DMS53 treated with DMSO at 0.1 percent for 48 hours (cell line): Measurements from ENCODE around the gene SYCN.

Experiments used
- DNase-seq: peaks from one replicate; lab custom pipeline; 2025; ENCODE audit not compliant: unreplicated experiment; lab: John Stamatoyannopoulos, UW

Gene SYCN

GRCh38 chr19:39172700-39173501, 31.2 kb downstream of the SYCN start:
- no peak for DNase-seq

DNA sequence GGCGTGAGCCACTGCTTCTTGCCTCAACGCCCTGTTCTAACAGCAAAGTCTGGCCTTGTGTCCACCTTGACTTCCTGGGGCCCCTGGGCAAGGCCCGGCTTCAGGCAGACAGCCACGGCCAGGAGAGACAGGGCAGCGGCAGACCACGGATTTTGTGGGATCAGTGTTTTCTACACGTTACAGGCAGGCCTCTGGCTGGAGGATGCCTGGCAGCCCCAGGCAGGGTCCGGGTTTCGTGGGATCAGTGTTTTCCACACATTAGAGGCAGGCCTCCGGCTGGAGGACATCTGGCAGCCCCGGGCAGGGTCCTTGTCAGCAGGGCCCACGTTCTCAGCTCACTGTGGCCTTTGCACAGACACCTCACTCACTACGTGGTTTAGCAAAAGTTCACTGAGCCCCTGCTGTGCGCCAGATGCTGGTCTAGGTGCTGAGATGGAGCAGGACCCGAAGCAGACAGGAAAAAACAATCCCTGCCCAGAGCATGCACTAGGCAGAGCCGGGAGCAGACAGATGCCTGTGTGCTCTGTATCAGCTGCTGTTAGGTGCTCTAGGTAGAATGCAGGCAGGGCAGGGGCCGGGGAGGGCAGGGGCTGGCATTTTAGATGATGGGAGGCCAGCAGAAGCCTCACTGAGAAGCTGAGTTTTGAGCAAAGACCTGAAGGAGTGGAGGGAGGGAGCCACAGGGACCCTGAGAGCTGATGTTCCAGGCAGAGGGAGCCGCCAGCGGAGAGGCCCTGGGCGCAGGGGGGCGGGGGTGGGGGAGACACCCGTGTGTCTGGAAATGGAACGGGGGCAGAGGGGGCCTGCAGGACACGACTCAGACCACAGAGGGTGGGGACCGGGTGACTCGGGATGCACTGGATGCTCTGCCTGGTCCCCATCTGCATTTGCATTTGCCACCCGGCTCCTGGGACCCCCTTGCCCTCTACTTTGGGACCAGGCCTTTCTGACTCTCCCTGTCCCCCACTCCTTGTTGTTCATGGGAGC, 32.3 kb downstream of the SYCN start:
- no peak for DNase-seq

- no peak for DNase-seq
Observed at GRCh38 chr19:39170386-39171231, 33.5 kb downstream of the SYCN start.

- no peak for DNase-seq
Observed at GRCh38 chr19:39169143-39169810, 34.8 kb downstream of the SYCN start.

GRCh38 chr19:39168258-39169142, 35.6 kb downstream of the SYCN start:
- no peak for DNase-seq

DNA sequence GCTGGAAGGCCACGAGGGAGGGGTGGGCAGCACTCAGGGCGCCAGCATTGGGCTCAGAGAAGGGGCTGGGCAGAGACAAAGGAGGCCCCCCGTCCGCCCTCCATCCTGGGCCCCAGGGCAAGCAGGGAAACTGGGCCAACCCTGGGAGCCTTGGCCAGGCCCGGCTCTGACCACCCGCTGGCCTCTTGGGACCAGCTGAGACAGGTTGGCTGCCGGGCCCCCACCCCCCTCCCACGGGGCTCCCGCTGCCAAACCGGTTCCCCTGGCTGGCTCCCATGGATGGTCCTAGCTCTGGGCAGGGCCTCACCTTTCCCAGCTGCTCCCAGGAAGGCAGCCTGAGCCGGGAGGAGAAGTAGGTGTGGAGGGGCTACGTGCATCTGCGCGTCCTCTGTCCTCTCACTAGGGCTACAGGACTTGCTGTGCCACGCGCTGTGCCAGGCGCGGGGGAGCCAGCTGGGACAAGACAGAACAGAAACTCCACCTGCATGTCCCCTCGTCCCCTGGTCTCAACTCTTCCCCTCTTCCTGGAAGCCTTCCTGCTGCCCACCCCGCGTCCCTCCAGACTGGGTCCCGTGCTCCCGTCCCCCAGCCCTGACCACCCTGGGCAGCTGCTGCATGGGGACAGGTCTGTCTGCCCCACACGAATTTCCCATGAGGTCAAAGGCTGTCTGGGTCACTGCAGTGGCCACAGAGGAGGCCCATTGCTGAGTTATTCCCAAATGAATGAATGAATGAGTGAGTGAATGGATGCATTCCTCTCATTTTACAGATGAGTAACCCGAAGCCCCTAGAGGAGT, 36.4 kb downstream of the SYCN start:
- peak; percentile 72 for DNase-seq

- DNase-seq, result peak; percentile 87
Observed at GRCh38 chr19:39166571-39167391, 37.3 kb downstream of the SYCN start.

- no peak for DNase-seq
Observed at GRCh38 chr19:39165857-39166256, 38.2 kb downstream of the SYCN start.

GRCh38 chr19:39164289-39164688, 39.8 kb downstream of the SYCN start:
- DNase-seq, result no peak

- DNase-seq, result no peak
Observed at GRCh38 chr19:39163621-39164020, 40.4 kb downstream of the SYCN start.

- no peak for DNase-seq
Observed at GRCh38 chr19:39162441-39163043, 41.5 kb downstream of the SYCN start.

- no peak for DNase-seq
Observed at GRCh38 chr19:39160889-39161672, 43.0 kb downstream of the SYCN start.

DNA sequence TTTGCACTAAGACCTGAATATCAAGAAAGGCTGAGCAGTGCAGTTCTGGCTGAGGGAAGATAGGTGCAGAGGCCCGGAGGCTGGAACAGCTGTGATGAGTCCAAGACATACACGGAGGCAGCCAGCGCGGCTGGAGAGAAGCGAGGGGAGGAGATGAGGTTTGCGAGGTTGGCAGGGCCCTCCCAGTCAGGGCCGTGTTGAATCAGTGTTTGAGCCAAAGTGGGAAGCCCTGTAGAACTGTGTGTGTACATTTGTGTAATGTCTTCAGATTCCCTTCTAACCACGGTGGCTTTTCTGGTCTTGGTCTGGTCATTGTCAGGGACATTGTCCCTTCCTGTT, 43.6 kb downstream of the SYCN start:
- DNase-seq, result no peak

- DNase-seq, result no peak
Observed at GRCh38 chr19:39158646-39159260, 45.3 kb downstream of the SYCN start.

- no peak for DNase-seq
Observed at GRCh38 chr19:39157997-39158389, 46.1 kb downstream of the SYCN start.

DNA sequence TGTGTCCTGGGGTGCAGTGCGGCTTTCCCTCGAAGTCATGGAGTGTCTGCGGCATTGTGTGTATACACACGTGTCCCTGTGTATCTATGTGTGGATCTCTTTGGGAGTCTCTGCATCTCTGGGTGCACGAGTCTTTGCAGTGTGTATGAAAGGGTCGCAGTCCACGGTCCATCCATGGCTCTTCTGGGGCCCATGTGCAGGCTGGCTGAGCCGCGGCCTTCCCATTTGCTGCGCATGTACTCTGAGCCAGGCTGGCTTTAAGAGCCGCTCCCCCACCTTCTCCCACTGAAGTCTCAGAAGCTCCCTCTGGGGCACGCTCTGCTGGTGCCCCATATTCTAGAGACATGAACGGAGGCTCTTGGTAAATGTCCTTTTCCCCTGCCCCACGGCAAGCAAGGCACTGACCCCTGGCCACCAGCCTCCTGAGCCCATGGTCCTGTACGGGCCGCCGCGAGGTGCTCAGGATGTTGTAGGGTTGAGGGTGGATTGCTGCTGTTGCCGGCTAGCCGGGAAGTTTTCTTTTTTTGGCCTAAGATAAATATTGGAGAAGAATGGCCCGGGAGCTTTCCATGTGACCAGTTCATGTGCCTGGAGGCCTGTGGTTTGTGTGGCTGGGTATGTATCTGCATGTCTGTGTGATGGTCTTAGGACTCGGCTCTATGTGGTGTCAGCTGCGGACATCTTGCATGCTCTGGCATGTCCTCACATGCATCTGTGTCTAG, 46.6 kb downstream of the SYCN start:
- DNase-seq, result no peak
